GM12872 (cell line): ENCODE data around the gene PDCD6IP.

Source experiments
- TF ChIP-seq, protein P1 (sequence below): IDR thresholded peaks from 3 replicates; pipeline ENCODE4 v1.5.1; 2011; ENCODE audit warnings: low read depth, mild to moderate bottlenecking, low read length, moderate library complexity; ENCODE audit not compliant: insufficient read depth

The PDCD6IP gene

GRCh38 chr3:33881156-33882064, 83.0 kb downstream of the PDCD6IP start:
- TF ChIP-seq, protein P1, sequence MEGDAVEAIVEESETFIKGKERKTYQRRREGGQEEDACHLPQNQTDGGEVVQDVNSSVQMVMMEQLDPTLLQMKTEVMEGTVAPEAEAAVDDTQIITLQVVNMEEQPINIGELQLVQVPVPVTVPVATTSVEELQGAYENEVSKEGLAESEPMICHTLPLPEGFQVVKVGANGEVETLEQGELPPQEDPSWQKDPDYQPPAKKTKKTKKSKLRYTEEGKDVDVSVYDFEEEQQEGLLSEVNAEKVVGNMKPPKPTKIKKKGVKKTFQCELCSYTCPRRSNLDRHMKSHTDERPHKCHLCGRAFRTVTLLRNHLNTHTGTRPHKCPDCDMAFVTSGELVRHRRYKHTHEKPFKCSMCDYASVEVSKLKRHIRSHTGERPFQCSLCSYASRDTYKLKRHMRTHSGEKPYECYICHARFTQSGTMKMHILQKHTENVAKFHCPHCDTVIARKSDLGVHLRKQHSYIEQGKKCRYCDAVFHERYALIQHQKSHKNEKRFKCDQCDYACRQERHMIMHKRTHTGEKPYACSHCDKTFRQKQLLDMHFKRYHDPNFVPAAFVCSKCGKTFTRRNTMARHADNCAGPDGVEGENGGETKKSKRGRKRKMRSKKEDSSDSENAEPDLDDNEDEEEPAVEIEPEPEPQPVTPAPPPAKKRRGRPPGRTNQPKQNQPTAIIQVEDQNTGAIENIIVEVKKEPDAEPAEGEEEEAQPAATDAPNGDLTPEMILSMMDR = no peak

DNA sequence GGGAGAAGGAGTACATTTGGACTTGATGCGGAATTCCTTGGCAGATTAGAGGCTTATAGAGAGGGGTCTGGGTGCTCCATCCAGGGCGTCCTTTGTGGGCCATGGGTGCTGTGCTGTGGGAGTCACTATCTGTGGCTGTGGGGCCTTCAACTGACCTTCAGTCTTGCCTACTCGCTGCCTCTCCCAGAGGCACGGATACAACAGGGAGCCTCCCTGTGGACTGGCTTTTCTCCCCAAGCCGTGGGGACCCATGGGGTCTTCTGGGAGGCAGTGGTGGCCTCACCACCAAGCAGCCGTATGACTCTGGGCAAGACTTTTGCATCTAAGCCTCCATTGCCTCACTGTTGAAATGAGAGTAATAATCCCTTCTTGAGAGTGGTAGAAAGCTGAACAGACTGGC, 83.9 kb downstream of the PDCD6IP start:
- TF ChIP-seq, protein P1 = no peak

DNA sequence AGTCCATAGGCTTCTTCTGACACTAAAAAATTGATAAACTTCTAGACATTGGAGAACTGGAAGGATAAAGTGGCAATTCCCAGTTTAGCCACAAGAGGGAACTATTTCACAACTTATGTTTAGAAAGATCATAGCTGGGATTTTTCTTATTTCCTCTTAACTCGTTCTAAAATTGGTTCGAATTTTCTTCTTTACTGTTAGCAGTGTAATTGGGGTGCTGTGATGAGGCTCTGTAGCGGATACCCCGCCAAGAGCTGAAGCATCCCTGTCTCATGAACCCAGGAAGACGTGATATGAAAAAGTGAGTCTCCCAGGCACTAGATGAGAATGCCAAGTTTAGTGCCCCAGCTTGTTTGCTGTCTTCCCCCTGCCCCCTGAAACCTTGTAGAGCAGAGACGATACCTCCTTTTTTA, 85.1 kb downstream of the PDCD6IP start:
- TF ChIP-seq, protein P1 = peak; percentile 70

DNA sequence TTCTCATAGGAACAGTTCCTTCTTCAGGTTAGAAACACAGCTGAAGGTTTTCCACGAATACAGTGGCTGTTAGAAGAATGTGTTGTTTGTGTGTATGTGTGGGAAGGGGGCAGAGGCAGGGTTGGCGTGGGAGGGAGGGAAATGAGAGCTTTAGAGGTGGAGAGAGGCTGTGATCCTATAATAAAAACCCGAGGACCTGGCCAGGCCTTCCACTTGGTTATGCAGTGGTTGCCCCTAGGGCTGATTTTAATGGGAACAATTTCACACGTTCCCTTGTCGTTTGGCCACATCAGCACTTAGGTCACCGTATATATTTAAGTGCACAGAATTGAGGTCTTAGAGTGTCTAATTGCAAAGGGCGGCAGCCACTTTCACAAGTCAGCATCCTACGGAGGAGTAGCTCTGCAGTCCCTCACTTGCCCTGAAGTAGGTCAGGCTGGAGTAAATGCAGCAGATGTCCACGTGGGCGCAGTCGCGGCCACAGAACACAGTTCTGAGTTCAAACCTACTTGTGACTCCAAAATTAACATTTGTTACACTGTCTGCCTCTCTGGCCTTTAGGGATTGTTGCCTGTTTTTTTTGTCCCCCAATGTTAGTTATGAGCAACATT, 85.6 kb downstream of the PDCD6IP start:
- TF ChIP-seq, protein P1 = no peak

- TF ChIP-seq, protein P1 = no peak
Measured at GRCh38 chr3:33884701-33885100, 86.3 kb downstream of the PDCD6IP start.

GRCh38 chr3:33885496-33885895, 87.1 kb downstream of the PDCD6IP start:
- TF ChIP-seq, protein P1 = no peak

DNA sequence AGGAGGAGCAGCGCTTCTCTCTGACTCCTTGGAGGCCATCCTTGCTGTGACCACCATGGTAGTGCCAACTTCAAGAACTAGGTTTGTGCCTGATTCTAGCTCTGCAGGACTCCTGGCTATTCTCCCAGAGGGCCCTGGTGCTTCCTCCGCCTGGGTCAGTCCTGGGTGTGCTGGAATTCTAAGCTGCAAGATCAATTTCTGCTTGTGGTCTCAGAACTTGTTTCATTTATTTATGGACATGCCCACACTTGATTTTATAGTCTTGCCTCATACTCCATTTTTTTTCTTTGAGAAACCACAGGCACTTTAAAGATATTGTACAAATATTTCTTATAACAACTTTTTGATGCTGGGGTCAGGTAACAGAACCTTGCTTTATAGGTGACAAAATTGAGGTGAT, 87.6 kb downstream of the PDCD6IP start:
- TF ChIP-seq, protein P1 = no peak
